ENCODE measurements around the gene PXK. TPM values are rescaled to one million over a fixed set of nuclear protein-coding genes. Genes with fewer than 3 reads are reported as not detected.

PXK gene
- polyA plus RNA-seq, 2 donors, result 3.2 to 6.0 TPM

- H3K27ac ChIP-seq (ENCODE audit: low read depth in 2 of 2, low read length in 1 of 2), result no peak overlapping the region
- H3K36me3 ChIP-seq (ENCODE audit: control insufficient read depth in 2 of 2, insufficient read depth in 2 of 2, low read length in 1 of 2), result peaks cover 13 to 15% of the 10 kb centered on the region in 2 donors
- no peaks in the 10 kb centered on the region for H3K9me3 ChIP-seq (ENCODE audit: control insufficient read depth in 2 of 2, insufficient read depth in 1 of 2, low read depth in 1 of 2, low read length in 1 of 2)
- WGBS, 2 donors, result 85% methylated on average over 5 of the region's 5 CpGs
- H3K4me3 ChIP-seq (ENCODE audit: low read depth in 1 of 2, low read length in 2 of 2), result no peak overlapping the region
- H3K27me3 ChIP-seq (ENCODE audit: control insufficient read depth in 1 of 2, insufficient read depth in 2 of 2, low read length in 2 of 2), result no peaks in the 10 kb centered on the region
- H3K4me1 ChIP-seq (ENCODE audit: control insufficient read depth in 2 of 2, insufficient read depth in 2 of 2, low read length in 1 of 2), result no peaks in the 10 kb centered on the region
Measured at GRCh38 chr3:58408906-58409305, 76.2 kb downstream of the PXK start.

- Histone ChIP-seq H3K27ac (ENCODE audit: low read depth in 2 of 2, low read length in 1 of 2) (no peak overlapping the region), H3K4me1 (ENCODE audit: control insufficient read depth in 2 of 2, insufficient read depth in 2 of 2, low read length in 1 of 2) (no peaks in the 10 kb centered on the region), H3K36me3 (ENCODE audit: control insufficient read depth in 2 of 2, insufficient read depth in 2 of 2, low read length in 1 of 2) (peaks cover 8 to 15% of the 10 kb centered on the region in 2 donors), H3K4me3 (ENCODE audit: low read depth in 1 of 2, low read length in 2 of 2) (no peak overlapping the region), H3K9me3 (ENCODE audit: control insufficient read depth in 2 of 2, insufficient read depth in 1 of 2, low read depth in 1 of 2, low read length in 1 of 2) (no peaks in the 10 kb centered on the region), H3K27me3 (ENCODE audit: control insufficient read depth in 1 of 2, insufficient read depth in 2 of 2, low read length in 2 of 2) (no peaks in the 10 kb centered on the region)
- WGBS, 2 donors, result 82 to 91% methylated on average over 3 of the region's 3 CpGs
Measured at GRCh38 chr3:58409663-58410062, 77.0 kb downstream of the PXK start.

GRCh38 chr3:58411036-58411435 lies 78.3 kb downstream of the PXK start:
- no peak overlapping the region for H3K4me3 ChIP-seq (ENCODE audit: low read depth in 1 of 2, low read length in 2 of 2)
- H3K27ac ChIP-seq (ENCODE audit: low read depth in 2 of 2, low read length in 1 of 2), result no peak overlapping the region
- H3K36me3 ChIP-seq (ENCODE audit: control insufficient read depth in 2 of 2, insufficient read depth in 2 of 2, low read length in 1 of 2), result peaks cover 8 to 15% of the 10 kb centered on the region in 2 donors
- whole genome bisulfite sequencing, 2 donors, result 98 to 100% methylated on average over 3 of the region's 3 CpGs
- H3K9me3 ChIP-seq (ENCODE audit: control insufficient read depth in 2 of 2, insufficient read depth in 1 of 2, low read depth in 1 of 2, low read length in 1 of 2), result no peaks in the 10 kb centered on the region
- H3K4me1 ChIP-seq (ENCODE audit: control insufficient read depth in 2 of 2, insufficient read depth in 2 of 2, low read length in 1 of 2), result no peaks in the 10 kb centered on the region
- no peaks in the 10 kb centered on the region for H3K27me3 ChIP-seq (ENCODE audit: control insufficient read depth in 1 of 2, insufficient read depth in 2 of 2, low read length in 2 of 2)

- H3K4me3 ChIP-seq (ENCODE audit: low read depth in 1 of 2, low read length in 2 of 2), result no peak overlapping the region
- no peaks in the 10 kb centered on the region for H3K9me3 ChIP-seq (ENCODE audit: control insufficient read depth in 2 of 2, insufficient read depth in 1 of 2, low read depth in 1 of 2, low read length in 1 of 2)
- no peaks in the 10 kb centered on the region for H3K4me1 ChIP-seq (ENCODE audit: control insufficient read depth in 2 of 2, insufficient read depth in 2 of 2, low read length in 1 of 2)
- H3K27ac ChIP-seq (ENCODE audit: low read depth in 2 of 2, low read length in 1 of 2), result no peak overlapping the region
- H3K27me3 ChIP-seq (ENCODE audit: control insufficient read depth in 1 of 2, insufficient read depth in 2 of 2, low read length in 2 of 2), result no peaks in the 10 kb centered on the region
- WGBS, 2 donors, result 70 to 88% methylated on average over 8 of the region's 8 CpGs
- peaks cover 8 to 18% of the 10 kb centered on the region in 2 donors for H3K36me3 ChIP-seq (ENCODE audit: control insufficient read depth in 2 of 2, insufficient read depth in 2 of 2, low read length in 1 of 2)
Measured at GRCh38 chr3:58411851-58412830, 79.4 kb downstream of the PXK start.

GRCh38 chr3:58414538-58415197 lies 82.0 kb downstream of the PXK start:
- Histone ChIP-seq H3K27ac (ENCODE audit: low read depth in 2 of 2, low read length in 1 of 2) (no peak overlapping the region), H3K9me3 (ENCODE audit: control insufficient read depth in 2 of 2, insufficient read depth in 1 of 2, low read depth in 1 of 2, low read length in 1 of 2) (no peaks in the 10 kb centered on the region)

GRCh38 chr3:58416191-58416590 lies 83.5 kb downstream of the PXK start:
- 81 to 83% methylated on average over 2 of the region's 2 CpGs for WGBS, 2 donors
- Histone ChIP-seq H3K9me3 (ENCODE audit: control insufficient read depth in 2 of 2, insufficient read depth in 1 of 2, low read depth in 1 of 2, low read length in 1 of 2) (no peaks in the 10 kb centered on the region), H3K27me3 (ENCODE audit: control insufficient read depth in 1 of 2, insufficient read depth in 2 of 2, low read length in 2 of 2) (no peaks in the 10 kb centered on the region), H3K4me3 (ENCODE audit: low read depth in 1 of 2, low read length in 2 of 2) (no peak overlapping the region), H3K27ac (ENCODE audit: low read depth in 2 of 2, low read length in 1 of 2) (no peak overlapping the region), H3K36me3 (ENCODE audit: control insufficient read depth in 2 of 2, insufficient read depth in 2 of 2, low read length in 1 of 2) (peaks cover 4 to 5% of the 10 kb centered on the region in 2 donors), H3K4me1 (ENCODE audit: control insufficient read depth in 2 of 2, insufficient read depth in 2 of 2, low read length in 1 of 2) (peaks cover 0 to 3% of the 10 kb centered on the region in 2 donors)

More at GRCh38 chr3:58414538-58415197, 82.0 kb downstream of the PXK start:
- peaks cover 0 to 3% of the 10 kb centered on the region in 2 donors for H3K4me1 ChIP-seq (ENCODE audit: control insufficient read depth in 2 of 2, insufficient read depth in 2 of 2, low read length in 1 of 2)
- H3K27me3 ChIP-seq (ENCODE audit: control insufficient read depth in 1 of 2, insufficient read depth in 2 of 2, low read length in 2 of 2), result no peaks in the 10 kb centered on the region
- no peak overlapping the region for H3K4me3 ChIP-seq (ENCODE audit: low read depth in 1 of 2, low read length in 2 of 2)
- peaks cover 5 to 15% of the 10 kb centered on the region in 2 donors for H3K36me3 ChIP-seq (ENCODE audit: control insufficient read depth in 2 of 2, insufficient read depth in 2 of 2, low read length in 1 of 2)

- no peaks in the 10 kb centered on the region for H3K27me3 ChIP-seq (ENCODE audit: control insufficient read depth in 1 of 2, insufficient read depth in 2 of 2, low read length in 2 of 2)
- 90 to 95% methylated on average over 2 of the region's 2 CpGs for WGBS, 2 donors
- H3K4me3 ChIP-seq (ENCODE audit: low read depth in 1 of 2, low read length in 2 of 2), result no peak overlapping the region
- peaks cover 2 to 3% of the 10 kb centered on the region in 2 donors for H3K4me1 ChIP-seq (ENCODE audit: control insufficient read depth in 2 of 2, insufficient read depth in 2 of 2, low read length in 1 of 2)
- peaks cover 4 to 8% of the 10 kb centered on the region in 2 donors for H3K36me3 ChIP-seq (ENCODE audit: control insufficient read depth in 2 of 2, insufficient read depth in 2 of 2, low read length in 1 of 2)
- H3K9me3 ChIP-seq (ENCODE audit: control insufficient read depth in 2 of 2, insufficient read depth in 1 of 2, low read depth in 1 of 2, low read length in 1 of 2), result no peaks in the 10 kb centered on the region
- no peak overlapping the region for H3K27ac ChIP-seq (ENCODE audit: low read depth in 2 of 2, low read length in 1 of 2)
Measured at GRCh38 chr3:58417075-58417474, 84.4 kb downstream of the PXK start.

GRCh38 chr3:58418227-58418626 lies 85.5 kb downstream of the PXK start:
- Histone ChIP-seq H3K36me3 (ENCODE audit: control insufficient read depth in 2 of 2, insufficient read depth in 2 of 2, low read length in 1 of 2) (peaks cover 4 to 11% of the 10 kb centered on the region in 2 donors), H3K4me3 (ENCODE audit: low read depth in 1 of 2, low read length in 2 of 2) (no peak overlapping the region), H3K27ac (ENCODE audit: low read depth in 2 of 2, low read length in 1 of 2) (no peak overlapping the region), H3K27me3 (ENCODE audit: control insufficient read depth in 1 of 2, insufficient read depth in 2 of 2, low read length in 2 of 2) (no peaks in the 10 kb centered on the region), H3K4me1 (ENCODE audit: control insufficient read depth in 2 of 2, insufficient read depth in 2 of 2, low read length in 1 of 2) (peaks cover 2 to 3% of the 10 kb centered on the region in 2 donors), H3K9me3 (ENCODE audit: control insufficient read depth in 2 of 2, insufficient read depth in 1 of 2, low read depth in 1 of 2, low read length in 1 of 2) (no peaks in the 10 kb centered on the region)
- 73 to 74% methylated on average over 6 of the region's 6 CpGs for WGBS, 2 donors

- Histone ChIP-seq H3K4me3 (ENCODE audit: low read depth in 1 of 2, low read length in 2 of 2) (no peak overlapping the region), H3K36me3 (ENCODE audit: control insufficient read depth in 2 of 2, insufficient read depth in 2 of 2, low read length in 1 of 2) (peaks cover 9 to 15% of the 10 kb centered on the region in 2 donors), H3K27me3 (ENCODE audit: control insufficient read depth in 1 of 2, insufficient read depth in 2 of 2, low read length in 2 of 2) (no peaks in the 10 kb centered on the region), H3K27ac (ENCODE audit: low read depth in 2 of 2, low read length in 1 of 2) (peak overlapping the region; percentile 12 to 40), H3K4me1 (ENCODE audit: control insufficient read depth in 2 of 2, insufficient read depth in 2 of 2, low read length in 1 of 2) (peaks cover 2 to 3% of the 10 kb centered on the region in 2 donors), H3K9me3 (ENCODE audit: control insufficient read depth in 2 of 2, insufficient read depth in 1 of 2, low read depth in 1 of 2, low read length in 1 of 2) (no peaks in the 10 kb centered on the region)
- WGBS, 2 donors, result 51 to 54% methylated on average over 7 of the region's 7 CpGs
Measured at GRCh38 chr3:58419780-58420507, 87.3 kb downstream of the PXK start.

Data from esophagus (tissue), 2 donors.